Body of pancreas (tissue), 4 donors: Measurements from ENCODE around the gene MTMR12.

Experiments
- POLR2A ChIP-seq, 3 donors: fragments of 450-650 bp; IDR thresholded peaks; one replicate each; pipeline ENCODE4 v1.6.1; 2016; ENCODE audit warnings: antibody characterized with exemption in 3 of 3, mild to moderate bottlenecking in 2 of 3
- TF ChIP-seq, protein P1 (sequence below), 7 experiments: fragments of 450-650 bp in 4 of 7; fragments of 200-600 bp in 3 of 7; sonication (generic) in 3 of 7; IDR thresholded peaks; one replicate each; pipeline ENCODE4 v1.5.1; 2016 to 2019; ENCODE audit warnings: antibody characterized with exemption in 7 of 7

DNA sequence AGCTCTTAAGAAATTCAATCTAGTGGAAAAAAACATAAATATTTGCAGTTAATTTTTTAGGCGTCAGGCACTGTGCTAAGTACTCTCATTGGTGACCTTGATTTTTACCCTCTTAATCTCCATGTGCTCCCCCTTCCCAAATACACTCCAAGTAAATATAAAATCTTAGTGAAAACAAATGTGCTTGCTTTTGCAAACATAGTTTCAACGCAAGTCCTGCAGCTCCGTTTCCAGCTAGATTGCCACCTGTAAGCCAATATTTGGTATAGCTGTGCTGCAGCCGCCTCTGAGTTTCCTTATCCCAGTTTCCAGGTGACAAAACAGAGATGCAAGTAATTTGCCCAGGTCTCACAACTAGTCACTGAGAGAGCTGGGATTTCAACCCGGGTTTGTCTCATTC lies 1.9 kb upstream of the MTMR12 start:
- TF ChIP-seq, protein P1, sequence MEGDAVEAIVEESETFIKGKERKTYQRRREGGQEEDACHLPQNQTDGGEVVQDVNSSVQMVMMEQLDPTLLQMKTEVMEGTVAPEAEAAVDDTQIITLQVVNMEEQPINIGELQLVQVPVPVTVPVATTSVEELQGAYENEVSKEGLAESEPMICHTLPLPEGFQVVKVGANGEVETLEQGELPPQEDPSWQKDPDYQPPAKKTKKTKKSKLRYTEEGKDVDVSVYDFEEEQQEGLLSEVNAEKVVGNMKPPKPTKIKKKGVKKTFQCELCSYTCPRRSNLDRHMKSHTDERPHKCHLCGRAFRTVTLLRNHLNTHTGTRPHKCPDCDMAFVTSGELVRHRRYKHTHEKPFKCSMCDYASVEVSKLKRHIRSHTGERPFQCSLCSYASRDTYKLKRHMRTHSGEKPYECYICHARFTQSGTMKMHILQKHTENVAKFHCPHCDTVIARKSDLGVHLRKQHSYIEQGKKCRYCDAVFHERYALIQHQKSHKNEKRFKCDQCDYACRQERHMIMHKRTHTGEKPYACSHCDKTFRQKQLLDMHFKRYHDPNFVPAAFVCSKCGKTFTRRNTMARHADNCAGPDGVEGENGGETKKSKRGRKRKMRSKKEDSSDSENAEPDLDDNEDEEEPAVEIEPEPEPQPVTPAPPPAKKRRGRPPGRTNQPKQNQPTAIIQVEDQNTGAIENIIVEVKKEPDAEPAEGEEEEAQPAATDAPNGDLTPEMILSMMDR (IDR thresholded peaks at IDR 0.05), result no peak
- no peak for TF ChIP-seq POLR2A (IDR thresholded peaks at IDR 0.05)
